GM23338 (cell line): ENCODE measurements around the gene MYO3B. TPM values are rescaled to one million over a fixed set of nuclear protein-coding genes. Genes with fewer than 3 reads are reported as not detected.

ENCODE experiments used
- ATAC-seq: fragments of 200-7000 bp; cut with Tn5 transposase; 3 replicates; pipeline ENCODE4 v1.9.1; 2020
- DNase-seq: peaks from one replicate; pipeline ENCODE4 v3.0.0-alpha.2; 2015; ENCODE audit warnings: low spot score
- H2AFZ ChIP-seq: fragments of 200-600 bp; sonication (generic); 2 replicates; pipeline ENCODE4 v1.8.0; 2016; ENCODE audit warnings: antibody characterized with exemption, mild to moderate bottlenecking, moderate library complexity
- H3F3A ChIP-seq: fragments of 200-600 bp; sonication (generic); replicated peaks from 2 replicates; pipeline ENCODE4 v1.8.0; 2017; ENCODE audit warnings: antibody characterized with exemption, mixed run types, low read depth
- H3K27ac ChIP-seq: fragments of 200-600 bp; sonication (generic); 2 replicates; pipeline ENCODE4 v1.6.1; 2016; ENCODE audit warnings: low read depth
- H3K27me3 ChIP-seq: fragments of 200-600 bp; sonication (generic); 2 replicates; pipeline ENCODE4 v1.8.0; 2016; ENCODE audit warnings: mild to moderate bottlenecking, mixed run types, moderate library complexity; ENCODE audit not compliant: insufficient read depth
- H3K36me3 ChIP-seq: fragments of 200-600 bp; sonication (generic); 2 replicates; pipeline ENCODE4 v1.8.0; 2016; ENCODE audit warnings: mild to moderate bottlenecking; ENCODE audit not compliant: insufficient read depth
- H3K4me1 ChIP-seq: fragments of 200-600 bp; sonication (generic); 2 replicates; pipeline ENCODE4 v1.8.0; 2016; ENCODE audit warnings: mild to moderate bottlenecking, moderate library complexity; ENCODE audit not compliant: insufficient read depth
- H3K4me2 ChIP-seq: fragments of 200-600 bp; sonication (generic); 2 replicates; pipeline ENCODE4 v1.7.1; 2017; ENCODE audit warnings: mixed run types
- H3K4me3 ChIP-seq: fragments of 200-600 bp; sonication (generic); 2 replicates; pipeline ENCODE4 v1.6.1; 2016; ENCODE audit warnings: mixed run types
- H3K79me2 ChIP-seq: fragments of 200-600 bp; sonication (generic); replicated peaks from 2 replicates; pipeline ENCODE4 v1.8.0; 2017; ENCODE audit warnings: mild to moderate bottlenecking; ENCODE audit not compliant: insufficient read depth
- H3K9me2 ChIP-seq: fragments of 200-600 bp; sonication (generic); 2 replicates; pipeline ENCODE4 v1.8.0; 2017; ENCODE audit not compliant: insufficient read depth
- H4K20me1 ChIP-seq: fragments of 200-600 bp; sonication (generic); replicated peaks from 2 replicates; pipeline ENCODE4 v1.8.0; 2017; ENCODE audit warnings: mild to moderate bottlenecking; ENCODE audit not compliant: insufficient read depth
- H3K27ac Mint-ChIP-seq: 2 replicates; pipeline ENCODE4 v1.8.0; 2020; ENCODE audit warnings: inconsistent platforms, mild to moderate bottlenecking, moderate library complexity, mixed read lengths
- H3K27me3 Mint-ChIP-seq: 3 replicates; pipeline ENCODE4 v1.8.0; 2022; ENCODE audit warnings: low read depth, mild to moderate bottlenecking, moderate library complexity, mixed read lengths, inconsistent platforms; ENCODE audit not compliant: insufficient read depth, poor library complexity
- H3K36me3 Mint-ChIP-seq: 3 replicates; pipeline ENCODE4 v1.8.0; 2021; ENCODE audit warnings: low read depth, mild to moderate bottlenecking, inconsistent platforms, moderate library complexity, mixed read lengths
- H3K4me1 Mint-ChIP-seq: 3 replicates; pipeline ENCODE4 v1.8.0; 2020; ENCODE audit warnings: mild to moderate bottlenecking, inconsistent platforms, mixed read lengths
- H3K4me3 Mint-ChIP-seq: 3 replicates; pipeline ENCODE4 v1.8.0; 2021; ENCODE audit warnings: moderate library complexity, mild to moderate bottlenecking, inconsistent platforms, mixed read lengths
- H3K9me3 Mint-ChIP-seq: 3 replicates; pipeline ENCODE4 v1.8.0; 2020; ENCODE audit warnings: moderate library complexity, mild to moderate bottlenecking, inconsistent platforms, mixed read lengths
- CREB1 ChIP-seq: fragments of 250-450 bp; sonication (Bioruptor Pico); IDR thresholded peaks from 2 replicates; pipeline ENCODE4 v1.5.0; 2020; ENCODE audit warnings: low read depth, mild to moderate bottlenecking, moderate library complexity
- ETS1 ChIP-seq: IDR thresholded peaks from 2 replicates; pipeline ENCODE4 v1.6.1; 2016; ENCODE audit warnings: antibody characterized with exemption
- EZH2 ChIP-seq: fragments of 200-600 bp; sonication (generic); IDR thresholded peaks from one replicate; pipeline ENCODE4 v1.8.0; 2017; ENCODE audit warnings: antibody characterized with exemption, mild to moderate bottlenecking, low read depth; ENCODE audit not compliant: unreplicated experiment
- EZH2phosphoT487 ChIP-seq: fragments of 200-600 bp; sonication (generic); IDR thresholded peaks from one replicate; pipeline ENCODE4 v1.8.1; 2018; ENCODE audit warnings: antibody characterized with exemption; ENCODE audit not compliant: unreplicated experiment
- JUNB ChIP-seq: IDR thresholded peaks from one replicate; pipeline ENCODE4 v1.6.1; 2016; ENCODE audit warnings: antibody characterized with exemption; ENCODE audit not compliant: unreplicated experiment
- NANOG ChIP-seq: IDR thresholded peaks from 2 replicates; pipeline ENCODE4 v1.6.1; 2016; ENCODE audit warnings: antibody characterized with exemption, borderline replicate concordance
- POLR2AphosphoS5 ChIP-seq: IDR thresholded peaks from 2 replicates; pipeline ENCODE4 v1.6.1; 2016; ENCODE audit warnings: antibody characterized with exemption, low read depth
- REST ChIP-seq: IDR thresholded peaks from one replicate; pipeline ENCODE4 v1.6.1; 2018; ENCODE audit warnings: antibody characterized with exemption; ENCODE audit not compliant: unreplicated experiment
- STAT1 ChIP-seq: IDR thresholded peaks from one replicate; pipeline ENCODE4 v1.6.1; 2016; ENCODE audit warnings: antibody characterized with exemption; ENCODE audit not compliant: unreplicated experiment
- ZNF114 ChIP-seq: fragments of 250-450 bp; sonication (Bioruptor Pico); IDR thresholded peaks from 2 replicates; pipeline ENCODE4 v1.5.0; 2020; ENCODE audit warnings: mild to moderate bottlenecking, moderate library complexity
- ZNF331 ChIP-seq: fragments of 250-450 bp; sonication (Bioruptor Pico); IDR thresholded peaks from 2 replicates; pipeline ENCODE4 v1.5.0; 2020; ENCODE audit warnings: low read depth, mild to moderate bottlenecking, moderate library complexity
- polyA plus RNA-seq: library from polyadenylated mRNA; unstranded; fragments of >200 nt; fragmentation: Nextera tagmentation; extraction: Ambion mirVana; gene quantifications from 2 replicates; pipeline ENCODE4 v1.2.1, GENCODE V29; 2016
- total RNA-seq: library from RNA; depleted of rRNA; stranded (reverse); fragments of >200 nt; shearing (Covaris generic); gene quantifications from 2 replicates; pipeline ENCODE4 v1.2.3, GENCODE V29; 2014
- TF ChIP-seq, protein P1 (sequence below), 2 experiments: fragments of 200-600 bp in 1 of 2; sonication (generic) in 1 of 2; conservative IDR thresholded peaks; 2 replicates each; pipeline versions ENCODE4 v1.5.1 to v1.6.1; 2016 to 2017; ENCODE audit warnings: antibody characterized with exemption in 2 of 2, low read depth in 2 of 2, mild to moderate bottlenecking in 2 of 2, moderate library complexity in 1 of 2

MYO3B gene
- total and polyA plus RNA-seq, 2 experiments from 2014 or later: 0.42 TPM; not detected in 1

- TF ChIP-seq ETS1 (no peak), ZNF331 (CRISPR knock-in tag) (no peak), EZH2 (no peak)
Measured at GRCh38 chr2:170224692-170225294, 46.8 kb downstream of the MYO3B start (continued).

DNA sequence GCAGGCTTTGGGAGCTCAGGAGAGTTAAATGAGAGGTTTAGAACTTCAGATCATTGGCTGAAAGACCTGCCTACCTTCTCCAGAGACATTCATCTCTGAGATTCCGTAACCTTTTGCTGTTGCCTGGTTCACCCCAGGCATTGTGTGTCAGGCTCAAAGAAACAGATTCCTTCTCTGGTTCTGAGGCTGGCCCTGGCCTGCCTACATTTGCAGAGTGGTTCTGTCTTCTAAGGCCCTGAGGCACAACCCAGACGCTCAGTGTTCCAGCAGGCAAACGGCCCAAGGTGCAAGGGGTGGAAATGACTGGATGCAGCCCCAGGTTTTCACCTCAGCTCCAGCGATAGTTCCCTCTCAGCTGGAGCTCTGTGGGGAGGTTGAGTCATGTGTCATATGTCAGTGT is 48.3 kb downstream of the MYO3B start:
- Histone ChIP-seq H3K79me2 (no peaks in the 10 kb centered on the region), H3F3A (no peaks in the 10 kb centered on the region), H4K20me1 (no peaks in the 10 kb centered on the region), H3K4me3 (no peak overlapping the region), H3K27me3 (no peaks in the 10 kb centered on the region), H3K4me2 (no peak overlapping the region), H2AFZ (no peak overlapping the region; the same call in 1 of the 2 replicates), H3K9me2 (peaks cover 5% of the 10 kb centered on the region; the same call in 1 of the 2 replicates), H3K4me1 (peaks cover 13% of the 10 kb centered on the region), H3K36me3 (no peaks in the 10 kb centered on the region), H3K27ac (no peak overlapping the region)
- Mint-ChIP-seq H3K9me3 (no peaks in the 10 kb centered on the region), H3K27ac (no peak overlapping the region), H3K4me1 (peaks cover 20% of the 10 kb centered on the region), H3K36me3 (no peaks in the 10 kb centered on the region), H3K4me3 (no peak overlapping the region), H3K27me3 (no peaks in the 10 kb centered on the region)
- DNase-seq: no peak
- no peak for ATAC-seq
- TF ChIP-seq NANOG (no peak), POLR2AphosphoS5 (no peak), ETS1 (no peak), JUNB (no peak), EZH2 (no peak), STAT1 (no peak), CREB1 (CRISPR knock-in tag) (no peak), REST (no peak), ZNF114 (no peak), EZH2phosphoT487 (no peak)
- TF ChIP-seq, protein P1, sequence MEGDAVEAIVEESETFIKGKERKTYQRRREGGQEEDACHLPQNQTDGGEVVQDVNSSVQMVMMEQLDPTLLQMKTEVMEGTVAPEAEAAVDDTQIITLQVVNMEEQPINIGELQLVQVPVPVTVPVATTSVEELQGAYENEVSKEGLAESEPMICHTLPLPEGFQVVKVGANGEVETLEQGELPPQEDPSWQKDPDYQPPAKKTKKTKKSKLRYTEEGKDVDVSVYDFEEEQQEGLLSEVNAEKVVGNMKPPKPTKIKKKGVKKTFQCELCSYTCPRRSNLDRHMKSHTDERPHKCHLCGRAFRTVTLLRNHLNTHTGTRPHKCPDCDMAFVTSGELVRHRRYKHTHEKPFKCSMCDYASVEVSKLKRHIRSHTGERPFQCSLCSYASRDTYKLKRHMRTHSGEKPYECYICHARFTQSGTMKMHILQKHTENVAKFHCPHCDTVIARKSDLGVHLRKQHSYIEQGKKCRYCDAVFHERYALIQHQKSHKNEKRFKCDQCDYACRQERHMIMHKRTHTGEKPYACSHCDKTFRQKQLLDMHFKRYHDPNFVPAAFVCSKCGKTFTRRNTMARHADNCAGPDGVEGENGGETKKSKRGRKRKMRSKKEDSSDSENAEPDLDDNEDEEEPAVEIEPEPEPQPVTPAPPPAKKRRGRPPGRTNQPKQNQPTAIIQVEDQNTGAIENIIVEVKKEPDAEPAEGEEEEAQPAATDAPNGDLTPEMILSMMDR (conservative IDR thresholded peaks at IDR 0.05; ENCODE audit: low read depth in 2 of 2): no peak
